ENCODE results near the gene GEMIN8.

DNA sequence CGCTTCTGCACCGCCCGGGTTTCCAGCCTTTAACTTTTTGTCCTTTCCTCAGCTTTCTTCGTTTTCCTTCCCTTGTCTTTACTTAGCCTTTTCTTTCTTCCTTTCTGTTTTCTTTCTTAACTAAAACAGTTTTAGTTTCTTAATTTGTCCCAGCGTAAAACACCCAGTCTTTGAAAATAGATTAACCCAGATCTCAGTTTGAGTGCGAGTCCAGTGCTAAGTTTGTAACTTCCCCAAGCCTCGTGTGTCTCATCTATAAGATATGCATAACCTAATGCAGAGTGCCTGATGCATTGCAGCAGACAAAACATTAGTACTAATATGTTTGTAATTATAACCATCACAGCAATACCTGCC lies 460 bp upstream of the GEMIN8 start:
- TF ChIP-seq, protein P1, sequence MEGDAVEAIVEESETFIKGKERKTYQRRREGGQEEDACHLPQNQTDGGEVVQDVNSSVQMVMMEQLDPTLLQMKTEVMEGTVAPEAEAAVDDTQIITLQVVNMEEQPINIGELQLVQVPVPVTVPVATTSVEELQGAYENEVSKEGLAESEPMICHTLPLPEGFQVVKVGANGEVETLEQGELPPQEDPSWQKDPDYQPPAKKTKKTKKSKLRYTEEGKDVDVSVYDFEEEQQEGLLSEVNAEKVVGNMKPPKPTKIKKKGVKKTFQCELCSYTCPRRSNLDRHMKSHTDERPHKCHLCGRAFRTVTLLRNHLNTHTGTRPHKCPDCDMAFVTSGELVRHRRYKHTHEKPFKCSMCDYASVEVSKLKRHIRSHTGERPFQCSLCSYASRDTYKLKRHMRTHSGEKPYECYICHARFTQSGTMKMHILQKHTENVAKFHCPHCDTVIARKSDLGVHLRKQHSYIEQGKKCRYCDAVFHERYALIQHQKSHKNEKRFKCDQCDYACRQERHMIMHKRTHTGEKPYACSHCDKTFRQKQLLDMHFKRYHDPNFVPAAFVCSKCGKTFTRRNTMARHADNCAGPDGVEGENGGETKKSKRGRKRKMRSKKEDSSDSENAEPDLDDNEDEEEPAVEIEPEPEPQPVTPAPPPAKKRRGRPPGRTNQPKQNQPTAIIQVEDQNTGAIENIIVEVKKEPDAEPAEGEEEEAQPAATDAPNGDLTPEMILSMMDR (IDR thresholded peaks at IDR 0.05): no peak
- TF ChIP-seq POLR2A (IDR thresholded peaks at IDR 0.05) (no peak), POLR2AphosphoS5 (IDR thresholded peaks at IDR 0.05) (no peak), EP300 (IDR thresholded peaks at IDR 0.05; ENCODE audit: low read depth) (no peak)

Measured in transverse colon (tissue), 4 donors.